ENCODE data around the gene AHRR.

Gene AHRR

DNA sequence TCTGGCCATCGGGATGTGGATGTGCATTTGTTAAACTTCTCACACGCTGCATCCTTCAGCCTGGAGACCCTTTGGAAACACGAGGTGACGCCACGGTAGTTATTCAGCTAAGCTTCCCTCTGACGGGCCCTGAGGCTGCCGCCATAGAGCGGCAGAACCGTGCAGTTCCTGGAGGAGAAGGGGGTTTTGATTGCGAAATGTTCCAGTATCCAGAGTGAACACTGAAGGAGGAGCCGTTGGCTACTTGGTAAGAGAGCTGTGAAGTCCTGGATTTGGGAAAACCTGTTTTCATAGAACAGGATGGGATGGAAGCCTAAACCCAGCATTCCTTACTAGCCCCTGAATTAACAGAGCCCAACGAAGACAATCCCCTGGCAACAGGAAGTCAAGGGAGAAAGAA lies 98.5 kb downstream of the AHRR start:
- Histone ChIP-seq H2AFZ (ENCODE audit: low read length) (no peak overlapping the region), H3K9me3 (ENCODE audit: low read length) (no peaks in the 10 kb centered on the region), H3K4me2 (ENCODE audit: low read length) (no peak overlapping the region), H3K27ac (ENCODE audit: low read depth, low read length, poor library complexity, severe bottlenecking) (peak overlapping the region; percentile 39), H3K9ac (ENCODE audit: low read length) (0 out of 2 replicates have a peak overlapping the region, but pooled peaks have one; percentile 9), H3K4me1 (ENCODE audit: insufficient read depth, low read length, severe bottlenecking) (peaks cover 57% of the 10 kb centered on the region), H3K79me2 (ENCODE audit: insufficient read depth, low read length) (no peaks in the 10 kb centered on the region), H3K4me3 (ENCODE audit: low read depth, low read length, poor library complexity, severe bottlenecking) (no peak overlapping the region), H3K9me2 (ENCODE audit: low read depth, low read length) (no peaks in the 10 kb centered on the region), H4K20me1 (ENCODE audit: insufficient read depth, low read length) (no peaks in the 10 kb centered on the region), H3K27me3 (ENCODE audit: insufficient read depth, low read length) (no peaks in the 10 kb centered on the region), H3F3A (ENCODE audit: insufficient read depth, low read length) (no peaks in the 10 kb centered on the region), H3K36me3 (ENCODE audit: insufficient read depth, low read length) (no peaks in the 10 kb centered on the region)
- TF ChIP-seq EZH2 (IDR thresholded peaks at IDR 0.05; ENCODE audit: borderline replicate concordance, low read length), result no peak
- TF ChIP-seq, protein P1, sequence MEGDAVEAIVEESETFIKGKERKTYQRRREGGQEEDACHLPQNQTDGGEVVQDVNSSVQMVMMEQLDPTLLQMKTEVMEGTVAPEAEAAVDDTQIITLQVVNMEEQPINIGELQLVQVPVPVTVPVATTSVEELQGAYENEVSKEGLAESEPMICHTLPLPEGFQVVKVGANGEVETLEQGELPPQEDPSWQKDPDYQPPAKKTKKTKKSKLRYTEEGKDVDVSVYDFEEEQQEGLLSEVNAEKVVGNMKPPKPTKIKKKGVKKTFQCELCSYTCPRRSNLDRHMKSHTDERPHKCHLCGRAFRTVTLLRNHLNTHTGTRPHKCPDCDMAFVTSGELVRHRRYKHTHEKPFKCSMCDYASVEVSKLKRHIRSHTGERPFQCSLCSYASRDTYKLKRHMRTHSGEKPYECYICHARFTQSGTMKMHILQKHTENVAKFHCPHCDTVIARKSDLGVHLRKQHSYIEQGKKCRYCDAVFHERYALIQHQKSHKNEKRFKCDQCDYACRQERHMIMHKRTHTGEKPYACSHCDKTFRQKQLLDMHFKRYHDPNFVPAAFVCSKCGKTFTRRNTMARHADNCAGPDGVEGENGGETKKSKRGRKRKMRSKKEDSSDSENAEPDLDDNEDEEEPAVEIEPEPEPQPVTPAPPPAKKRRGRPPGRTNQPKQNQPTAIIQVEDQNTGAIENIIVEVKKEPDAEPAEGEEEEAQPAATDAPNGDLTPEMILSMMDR (IDR thresholded peaks at IDR 0.05; ENCODE audit: low read length), result no peak

- no peaks in the 10 kb centered on the region for H4K20me1 ChIP-seq (ENCODE audit: insufficient read depth, low read length)
- H3K4me2 ChIP-seq (ENCODE audit: low read length), result no peak overlapping the region
- H3K9me3 ChIP-seq (ENCODE audit: low read length), result no peaks in the 10 kb centered on the region
- no peak overlapping the region for H2AFZ ChIP-seq (ENCODE audit: low read length)
- H3K4me1 ChIP-seq (ENCODE audit: insufficient read depth, low read length, severe bottlenecking), result peaks cover 57% of the 10 kb centered on the region
- no peak overlapping the region for H3K27ac ChIP-seq (ENCODE audit: low read depth, low read length, poor library complexity, severe bottlenecking)
- no peaks in the 10 kb centered on the region for H3F3A ChIP-seq (ENCODE audit: insufficient read depth, low read length)
- H3K9me2 ChIP-seq (ENCODE audit: low read depth, low read length), result no peaks in the 10 kb centered on the region
- no peak for TF ChIP-seq EZH2 (IDR thresholded peaks at IDR 0.05; ENCODE audit: borderline replicate concordance, low read length)
- TF ChIP-seq, protein P1 (IDR thresholded peaks at IDR 0.05; ENCODE audit: low read length), result no peak
- H3K27me3 ChIP-seq (ENCODE audit: insufficient read depth, low read length), result no peaks in the 10 kb centered on the region
- H3K4me3 ChIP-seq (ENCODE audit: low read depth, low read length, poor library complexity, severe bottlenecking), result no peak overlapping the region
- H3K36me3 ChIP-seq (ENCODE audit: insufficient read depth, low read length), result no peaks in the 10 kb centered on the region
- no peaks in the 10 kb centered on the region for H3K79me2 ChIP-seq (ENCODE audit: insufficient read depth, low read length)
- no peak overlapping the region for H3K9ac ChIP-seq (ENCODE audit: low read length)
Measured at GRCh38 chr5:420632-421286, 99.2 kb downstream of the AHRR start.

DNA sequence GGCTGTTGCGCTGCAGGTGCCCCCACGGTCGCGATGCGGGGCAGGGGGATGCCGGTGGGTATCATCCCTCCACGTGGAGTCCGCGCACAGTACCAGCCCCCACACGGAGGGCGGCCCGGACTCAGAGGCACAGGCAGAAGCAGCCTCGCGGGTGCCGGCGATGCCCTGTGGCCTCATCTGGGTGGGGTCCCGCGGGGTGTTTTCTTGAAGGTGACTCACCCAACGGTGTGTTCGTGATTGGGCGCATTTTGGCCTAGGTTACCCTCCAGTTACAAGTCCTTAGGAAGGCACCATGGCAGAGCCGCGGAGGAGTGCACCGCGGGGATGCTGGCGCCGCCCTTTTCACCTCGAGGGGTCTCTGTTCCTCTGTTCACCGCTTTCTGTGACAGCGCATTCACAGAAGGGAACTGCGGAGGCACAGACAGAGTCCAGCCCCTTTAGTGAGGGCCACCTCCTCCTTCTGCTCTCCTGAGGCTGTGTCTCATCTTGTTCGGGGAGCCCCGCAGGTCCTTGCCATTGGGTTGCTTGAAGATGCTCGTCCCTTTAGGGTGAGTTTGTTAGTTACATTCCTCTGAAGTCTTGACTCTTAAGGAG lies 99.9 kb downstream of the AHRR start:
- H2AFZ ChIP-seq (ENCODE audit: low read length), result no peak overlapping the region
- H4K20me1 ChIP-seq (ENCODE audit: insufficient read depth, low read length), result no peaks in the 10 kb centered on the region
- H3F3A ChIP-seq (ENCODE audit: insufficient read depth, low read length), result no peaks in the 10 kb centered on the region
- no peak overlapping the region for H3K9ac ChIP-seq (ENCODE audit: low read length)
- H3K27me3 ChIP-seq (ENCODE audit: insufficient read depth, low read length), result no peaks in the 10 kb centered on the region
- H3K9me2 ChIP-seq (ENCODE audit: low read depth, low read length), result no peaks in the 10 kb centered on the region
- no peak overlapping the region for H3K4me3 ChIP-seq (ENCODE audit: low read depth, low read length, poor library complexity, severe bottlenecking)
- no peaks in the 10 kb centered on the region for H3K79me2 ChIP-seq (ENCODE audit: insufficient read depth, low read length)
- TF ChIP-seq EZH2 (IDR thresholded peaks at IDR 0.05; ENCODE audit: borderline replicate concordance, low read length), result no peak
- TF ChIP-seq, protein P1 (IDR thresholded peaks at IDR 0.05; ENCODE audit: low read length), result no peak
- peaks cover 53% of the 10 kb centered on the region for H3K4me1 ChIP-seq (ENCODE audit: insufficient read depth, low read length, severe bottlenecking)
- H3K4me2 ChIP-seq (ENCODE audit: low read length), result no peak overlapping the region
- no peaks in the 10 kb centered on the region for H3K9me3 ChIP-seq (ENCODE audit: low read length)
- no peaks in the 10 kb centered on the region for H3K36me3 ChIP-seq (ENCODE audit: insufficient read depth, low read length)
- peak overlapping the region; percentile 23 for H3K27ac ChIP-seq (ENCODE audit: low read depth, low read length, poor library complexity, severe bottlenecking)
